ENCODE data around the gene ZNF708. TPM values are rescaled to one million over a fixed set of nuclear protein-coding genes. Genes with fewer than 3 reads are reported as not detected.

Gene ZNF708
- total RNA-seq = 10 to 100 TPM; 21.2 to 24.4 (median 24.4) TPM
- 38.6 TPM for total RNA-seq (2013)

DNA sequence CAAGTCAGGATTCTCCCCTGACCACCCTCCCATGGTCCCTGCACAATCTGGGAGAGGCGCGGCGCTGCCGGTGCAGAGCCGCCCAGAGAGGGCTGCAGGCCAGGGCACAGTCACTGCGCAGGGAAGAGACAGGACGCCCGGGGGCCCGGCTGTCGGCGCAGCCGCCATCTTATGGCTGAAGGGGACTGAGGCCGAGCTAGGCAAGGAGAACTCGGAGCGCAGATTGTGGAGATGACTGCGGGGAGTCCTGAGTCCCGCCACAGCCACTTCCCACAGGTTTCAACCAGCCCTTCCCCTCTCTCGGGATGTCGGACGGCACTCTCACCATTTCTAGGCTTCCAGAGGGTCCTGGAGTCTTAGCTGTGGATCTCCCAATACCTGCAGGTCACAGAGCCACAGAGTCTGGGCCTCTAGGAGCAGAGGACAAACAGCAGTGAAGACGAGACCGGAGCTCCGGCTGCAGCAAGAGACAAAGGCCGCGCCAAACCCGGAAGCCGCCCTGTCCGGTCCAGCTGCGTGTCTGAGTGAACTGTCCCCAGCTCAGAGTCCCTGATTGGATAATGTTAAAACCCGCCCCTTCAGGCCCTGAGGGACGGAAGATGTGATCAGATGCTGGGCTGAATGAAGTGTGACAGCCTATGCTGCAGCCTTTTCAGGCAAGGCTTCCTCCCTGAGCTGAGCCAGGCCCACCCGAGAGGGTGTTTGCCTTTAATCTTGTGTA, at the start of gene ZNF708:
ZNF708 (minus strand) TSS at position 526 of the 721 bp plus-strand sequence; CDS start at position 328, 198 bp downstream.
- Histone ChIP-seq H3K9me3 (ENCODE audit: control insufficient read depth, insufficient read depth, low read length) (no peaks in the 10 kb centered on the region), H3K4me1 (ENCODE audit: control insufficient read depth, insufficient read depth, low read length) (peaks cover 15% of the 10 kb centered on the region), H3K4me3 (ENCODE audit: low read length) (peak within 1 kb of the TSS; percentile 96), H3K27ac (ENCODE audit: low read length) (peak within 1 kb of the TSS; percentile 97), H3K36me3 (ENCODE audit: control insufficient read depth, insufficient read depth, low read length) (no peaks in the 10 kb centered on the region), H3K27me3 (ENCODE audit: control insufficient read depth, insufficient read depth, low read length) (no peaks in the 10 kb centered on the region)
- intact Hi-C loops (cut with micrococcal nuclease) = loop anchor here (1.0 to 10.0 kb wide), 4 partner anchors 29 to 187 kb away; partner anchors contain the start of genes ZNF429, ZNF431, ZNF493 and ZNF738
- ATAC-seq = peak; percentile 97 to 100 (median 98)
- DNase-seq = peak; percentile 73 to 86
- WGBS (ENCODE audit: insufficient coverage) = under 1% methylated on average over 31 of the region's 32 CpGs
- no peaks in the 10 kb centered on the region for H3K9me3 Mint-ChIP-seq
- H3K27ac Mint-ChIP-seq = peak within 1 kb of the TSS; percentile 98
- TF ChIP-seq CTCF (IDR thresholded peaks at IDR 0.05) = no peak
- peaks cover 14% of the 10 kb centered on the region for H3K36me3 Mint-ChIP-seq
- H3K4me1 Mint-ChIP-seq = peaks cover 34 to 38% of the 10 kb centered on the region in 2 donors
- peak within 1 kb of the TSS; percentile 97 for H3K4me3 Mint-ChIP-seq
- H3K27me3 Mint-ChIP-seq (ENCODE audit: low read depth in 2 of 2) = no peaks in the 10 kb centered on the region

GRCh38 chr19:21362291-21362690, 33.1 kb upstream of the ZNF708 start:
- Mint-ChIP-seq H3K4me3 (no peak overlapping the region), H3K9me3 (no peaks in the 10 kb centered on the region), H3K27ac (no peak overlapping the region), H3K36me3 (peaks cover 9% of the 10 kb centered on the region), H3K4me1 (peaks cover 23 to 30% of the 10 kb centered on the region in 2 donors), H3K27me3 (ENCODE audit: low read depth in 2 of 2) (no peaks in the 10 kb centered on the region)
- Histone ChIP-seq H3K36me3 (ENCODE audit: control insufficient read depth, insufficient read depth, low read length) (peaks cover 27% of the 10 kb centered on the region), H3K4me1 (ENCODE audit: control insufficient read depth, insufficient read depth, low read length) (peaks cover 7% of the 10 kb centered on the region), H3K9me3 (ENCODE audit: control insufficient read depth, insufficient read depth, low read length) (no peaks in the 10 kb centered on the region), H3K4me3 (ENCODE audit: low read length) (no peak overlapping the region), H3K27ac (ENCODE audit: low read length) (no peak overlapping the region), H3K27me3 (ENCODE audit: control insufficient read depth, insufficient read depth, low read length) (no peaks in the 10 kb centered on the region)
- DNase-seq (no peak), ATAC-seq (no peak)
- intact Hi-C loops (cut with micrococcal nuclease) = no loop called here
- WGBS (ENCODE audit: insufficient coverage) = 100% methylated on average over 3 of the region's 3 CpGs
- TF ChIP-seq CTCF (IDR thresholded peaks at IDR 0.05) = no peak

GRCh38 chr19:21358768-21359451, 29.7 kb upstream of the ZNF708 start, which contains the start of gene ZNF738:
Gene ZNF738 (plus strand): TSS chr19:21359000. CDS start chr19:21359141, 141 bp downstream.
- H3K4me3 Mint-ChIP-seq = peak within 1 kb of the TSS; percentile 99
- H3K9me3 ChIP-seq (ENCODE audit: control insufficient read depth, insufficient read depth, low read length) = no peaks in the 10 kb centered on the region
- H3K36me3 ChIP-seq (ENCODE audit: control insufficient read depth, insufficient read depth, low read length) = peaks cover 14% of the 10 kb centered on the region
- ATAC-seq (peak; percentile 97 to 98 (median 98)), DNase-seq (peak; percentile 85 to 91)
- peaks cover 18% of the 10 kb centered on the region in 2 donors for H3K4me1 Mint-ChIP-seq
- intact Hi-C loops (cut with micrococcal nuclease) = loop anchor here (1.0 to 2.0 kb wide), 3 partner anchors 30 to 146 kb away; partner anchors contain the start of genes ZNF429, ZNF493 and ZNF708
- no peaks in the 10 kb centered on the region for H3K27me3 Mint-ChIP-seq (ENCODE audit: low read depth in 2 of 2)
- no peaks in the 10 kb centered on the region for H3K9me3 Mint-ChIP-seq
- H3K27ac Mint-ChIP-seq = peak within 1 kb of the TSS; percentile 94 to 96
- H3K4me3 ChIP-seq (ENCODE audit: low read length) = peak within 1 kb of the TSS; percentile 85
- no peak for TF ChIP-seq CTCF (IDR thresholded peaks at IDR 0.05)
- H3K36me3 Mint-ChIP-seq = peaks cover 9% of the 10 kb centered on the region
- under 1% methylated on average over 35 of the region's 36 CpGs for WGBS (ENCODE audit: insufficient coverage)
- H3K4me1 ChIP-seq (ENCODE audit: control insufficient read depth, insufficient read depth, low read length) = peaks cover 7% of the 10 kb centered on the region
- no peaks in the 10 kb centered on the region for H3K27me3 ChIP-seq (ENCODE audit: control insufficient read depth, insufficient read depth, low read length)
- H3K27ac ChIP-seq (ENCODE audit: low read length) = peak within 1 kb of the TSS; percentile 83
